ENCODE data around the gene ARHGAP21.
"Not testable (repeated sequence)": the region's sequence is repeated elsewhere in the genome, so short reads cannot be mapped to it uniquely, and the experiment has no call there.

ARHGAP21 gene

GRCh38 chr10:24680647-24681524 is 42.8 kb downstream of the ARHGAP21 start:
- no peak for DNase-seq

- no peak for DNase-seq
These were observed 44.9 kb downstream of the ARHGAP21 start for GRCh38 chr10:24678757-24679156.

- no peak for DNase-seq
These were observed 48.6 kb downstream of the ARHGAP21 start for GRCh38 chr10:24674892-24675632.

GRCh38 chr10:24670964-24671670 is 52.6 kb downstream of the ARHGAP21 start:
- DNase-seq: no peak

GRCh38 chr10:24669285-24669852 is 54.3 kb downstream of the ARHGAP21 start:
- DNase-seq: no peak

DNA sequence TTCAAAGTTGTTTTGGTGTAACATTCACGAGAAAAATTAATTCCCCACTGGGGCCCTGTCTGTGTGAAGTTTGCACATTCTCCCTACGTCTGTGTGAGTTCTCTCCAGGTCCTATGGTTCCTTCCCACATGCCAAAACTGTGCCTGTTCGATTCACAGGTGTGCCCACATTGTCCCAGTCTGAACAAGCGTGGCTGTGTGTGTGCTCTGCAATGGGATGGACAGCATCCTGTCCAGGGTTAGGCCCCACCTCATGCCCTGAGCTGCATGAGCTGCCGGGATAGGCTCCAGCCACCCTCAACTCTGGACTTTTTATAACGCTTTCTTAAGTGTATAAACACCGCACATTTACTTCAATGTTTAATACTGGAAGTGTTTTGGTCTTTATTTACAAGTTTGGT is 55.4 kb downstream of the ARHGAP21 start:
- no peak for DNase-seq

DNA sequence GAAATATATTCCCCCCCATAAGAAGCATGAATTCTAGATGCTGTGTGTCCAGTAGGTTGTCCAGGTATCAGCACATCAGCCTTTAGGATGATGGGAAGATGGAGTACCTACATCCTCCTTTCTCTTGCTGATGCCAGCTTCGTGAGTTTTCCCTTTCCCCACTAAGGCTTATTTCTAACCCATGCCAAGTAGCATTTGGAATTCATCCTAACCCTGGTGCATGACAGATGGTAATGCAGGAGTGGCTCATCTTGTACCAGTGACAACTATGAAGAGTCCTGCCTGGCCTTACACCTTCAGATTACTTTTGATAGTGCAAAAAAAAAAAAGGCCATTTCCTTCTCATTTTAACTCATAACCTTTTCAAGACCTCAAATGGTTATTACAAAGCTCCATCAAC is 58.7 kb downstream of the ARHGAP21 start:
- DNase-seq: no peak

DNA sequence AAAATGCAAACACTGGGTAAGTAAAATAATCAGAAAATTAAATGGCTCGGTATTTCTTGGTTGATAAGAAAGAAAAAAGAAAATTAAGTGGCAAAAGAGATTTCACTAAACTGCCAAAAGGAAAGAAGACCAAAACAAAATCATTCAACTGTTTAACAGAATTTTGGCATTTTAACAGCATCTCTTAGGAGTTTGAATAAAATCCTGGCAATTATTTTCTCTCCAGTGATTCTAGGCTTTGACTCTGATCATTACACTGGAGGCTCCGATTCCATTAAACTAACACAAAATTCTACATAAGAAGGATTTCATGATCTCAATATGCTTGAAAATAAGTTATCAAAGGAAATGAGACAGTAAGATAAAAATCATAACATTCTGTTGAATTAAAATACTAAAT is 62.3 kb downstream of the ARHGAP21 start:
- DNase-seq: no peak

DNA sequence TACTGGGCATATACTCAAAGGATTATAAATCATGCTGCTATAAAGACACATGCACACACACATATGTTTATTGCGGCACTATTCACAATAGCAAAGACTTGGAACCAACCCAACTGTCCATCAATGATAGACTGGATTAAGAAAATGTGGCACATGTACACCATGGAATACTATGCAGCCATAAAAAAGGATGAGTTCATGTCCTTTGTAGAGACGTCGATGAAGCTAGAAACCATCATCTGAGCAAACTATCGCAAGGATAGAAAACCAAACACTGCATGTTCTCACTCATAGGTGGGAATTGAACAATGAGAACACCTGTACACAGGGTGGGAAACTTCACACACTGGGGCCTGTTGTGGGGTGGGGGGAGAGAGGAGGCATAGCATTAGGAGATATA is 65.4 kb downstream of the ARHGAP21 start:
- DNase-seq: not testable (repeated sequence)

DNA sequence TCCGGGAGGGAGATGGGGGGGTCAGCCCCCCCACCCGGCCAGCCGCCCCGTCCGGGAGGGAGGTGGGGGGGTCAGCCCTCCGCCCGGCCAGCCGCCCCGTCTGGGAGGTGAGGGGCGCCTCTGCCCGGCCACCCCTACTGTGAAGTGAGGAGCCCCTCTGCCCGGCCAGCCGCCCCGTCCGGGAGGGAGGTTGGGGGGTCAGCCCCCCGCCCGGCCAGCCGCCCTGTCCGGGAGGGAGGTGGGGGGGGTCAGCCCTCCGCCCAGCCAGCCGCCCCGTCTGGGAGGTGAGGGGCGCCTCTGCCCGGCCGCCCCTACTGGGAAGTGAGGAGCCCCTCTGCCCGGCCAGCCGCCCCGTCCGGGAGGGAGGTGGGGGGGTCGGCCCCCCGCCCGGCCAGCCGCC is 67.4 kb downstream of the ARHGAP21 start:
- DNase-seq: not testable (repeated sequence)

DNA sequence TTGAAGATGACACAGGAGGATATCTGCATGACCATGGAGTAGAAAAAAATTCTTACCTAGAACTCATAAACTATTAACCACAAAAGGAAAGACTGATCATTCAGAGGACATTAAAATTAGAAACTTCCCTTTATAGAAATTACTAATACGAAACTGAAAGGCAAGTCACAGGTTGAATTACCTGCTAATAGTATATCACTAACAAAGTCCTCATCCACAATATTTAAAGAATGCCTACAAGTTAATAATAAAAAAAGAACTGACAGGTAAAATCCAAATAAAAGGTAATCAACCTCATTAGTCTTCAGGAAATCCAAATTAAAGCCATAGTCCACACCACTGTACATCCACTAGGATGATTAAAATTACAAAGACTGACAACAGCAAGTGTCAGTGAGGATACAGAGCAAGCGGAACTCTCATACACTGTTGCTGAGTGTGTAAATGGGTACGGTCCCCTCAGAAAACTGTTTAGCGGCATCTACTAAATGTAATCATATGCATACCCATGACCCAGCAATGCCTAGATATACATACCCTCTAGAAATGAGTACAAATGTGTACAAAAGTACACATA is 71.2 kb downstream of the ARHGAP21 start:
- DNase-seq: no peak

DNA sequence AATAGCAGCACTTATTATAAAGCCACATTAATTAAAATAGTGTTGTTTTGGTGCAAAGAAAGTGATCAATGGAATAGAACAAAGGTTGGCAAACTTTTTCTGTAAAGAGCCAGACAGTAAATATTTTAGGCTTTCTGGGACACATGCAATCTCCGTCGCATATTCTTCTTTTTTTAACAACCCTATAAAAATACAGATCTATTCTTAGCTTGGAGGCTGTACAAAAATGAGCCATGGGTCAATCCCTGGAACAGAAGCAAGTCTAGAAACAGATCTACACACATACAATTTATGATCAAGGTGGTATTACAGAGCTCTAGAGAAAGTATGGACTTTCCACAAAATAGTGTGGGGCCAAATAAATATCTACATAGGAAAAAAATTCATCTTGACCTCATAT is 71.8 kb downstream of the ARHGAP21 start:
- DNase-seq: no peak

DNA sequence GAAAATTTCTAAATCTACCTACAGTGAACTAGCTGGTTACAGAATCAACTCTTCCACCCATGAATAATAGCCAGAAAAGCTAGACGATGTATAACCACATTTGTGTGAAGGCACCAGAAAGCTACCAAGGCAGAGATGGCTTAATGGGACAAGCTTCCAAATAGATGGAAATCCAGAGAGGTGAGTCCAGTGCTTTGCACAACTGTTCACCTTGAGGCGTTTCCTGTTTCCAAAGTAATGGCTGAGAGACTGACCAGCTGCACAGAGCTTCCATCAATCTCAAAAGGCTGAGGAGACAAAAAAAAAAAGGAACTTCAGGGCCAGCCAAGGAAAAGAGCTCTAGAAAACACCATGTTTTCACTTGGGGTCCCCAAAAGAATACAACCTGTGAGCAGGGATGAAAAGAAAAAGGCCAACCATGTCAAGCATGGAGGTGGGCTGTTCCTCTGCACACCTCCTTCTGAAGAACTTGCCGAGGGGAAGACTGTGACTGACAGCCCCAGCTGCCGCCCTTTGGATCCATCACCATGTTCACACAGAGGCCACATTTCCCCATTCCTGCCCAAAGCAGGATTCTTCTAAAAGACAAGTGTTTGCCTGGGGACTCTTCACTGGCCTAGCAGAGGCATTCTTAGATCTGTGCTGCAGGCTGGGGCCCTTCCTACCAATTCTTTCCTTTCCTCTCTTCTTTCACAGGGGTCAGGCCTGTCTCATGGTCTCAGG is 72.9 kb downstream of the ARHGAP21 start:
- no peak for DNase-seq

- DNase-seq: no peak
These were observed 77.9 kb downstream of the ARHGAP21 start for GRCh38 chr10:24645784-24646183.

DNA sequence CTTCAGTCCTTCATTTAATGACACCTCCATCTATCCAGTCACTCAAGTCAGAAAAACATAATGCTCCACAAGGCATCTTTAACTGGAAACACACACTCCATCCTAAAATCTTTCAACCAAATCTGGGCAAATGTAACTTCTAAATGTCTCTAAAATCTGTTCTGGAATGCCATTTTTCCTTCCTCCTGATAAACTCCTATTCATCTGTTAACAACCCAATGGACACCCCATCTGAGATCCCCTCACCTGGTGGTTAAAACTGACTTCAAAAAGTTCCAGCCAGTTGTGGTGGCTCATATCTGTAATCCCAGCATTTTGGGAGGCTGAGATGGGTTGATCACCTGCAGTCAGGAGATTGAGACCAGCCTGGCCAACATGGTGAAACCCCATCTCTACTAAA is 78.7 kb downstream of the ARHGAP21 start:
- DNase-seq: no peak

DNA sequence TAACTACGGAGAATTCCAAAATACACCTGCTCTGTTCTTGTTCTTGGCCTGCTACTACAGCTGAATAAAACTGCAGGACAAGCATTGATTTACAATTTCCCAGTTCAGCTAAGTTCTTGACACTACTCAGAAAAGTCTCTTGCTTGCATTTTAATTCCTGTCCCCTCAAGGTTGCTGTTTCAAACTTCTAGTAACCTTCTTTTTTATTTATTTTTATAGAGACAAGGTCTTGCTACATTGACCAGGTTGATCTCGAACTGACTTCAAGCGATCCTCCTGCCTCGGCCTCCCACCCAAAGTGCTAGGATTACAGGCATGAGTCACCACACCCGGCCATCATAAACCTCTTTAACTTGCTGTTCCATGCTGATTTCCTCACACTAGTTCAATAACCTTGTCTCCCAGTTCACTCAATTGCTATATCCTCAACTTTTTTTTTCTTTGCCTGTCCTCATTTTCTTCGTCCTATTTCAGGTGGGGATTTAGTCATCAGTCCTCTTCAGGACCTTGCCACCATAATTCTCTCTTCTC is 79.9 kb downstream of the ARHGAP21 start:
- no peak for DNase-seq

- peak; percentile 62 for DNase-seq
These were observed 80.6 kb downstream of the ARHGAP21 start for GRCh38 chr10:24642921-24643678.

DNA sequence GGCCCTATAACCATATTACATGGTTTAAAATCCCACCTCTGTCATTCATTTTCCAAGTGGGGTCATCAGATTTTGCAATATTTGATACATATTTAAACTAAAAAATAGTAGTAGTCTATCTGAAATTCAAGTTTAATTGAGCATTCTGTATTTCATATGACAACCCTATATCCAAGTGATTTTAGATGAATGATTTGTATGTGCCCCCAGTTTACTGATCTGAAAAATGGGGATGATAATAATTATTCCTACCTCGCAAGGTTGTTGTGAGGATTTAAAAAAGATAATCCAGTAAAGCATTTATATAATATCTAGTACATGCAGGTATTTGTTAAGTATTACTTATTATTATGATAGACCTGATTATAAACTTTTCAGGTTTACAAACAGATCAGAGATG is 84.6 kb downstream of the ARHGAP21 start:
- no peak for DNase-seq

- DNase-seq: no peak
These were observed 97.9 kb downstream of the ARHGAP21 start for GRCh38 chr10:24625778-24626177.

DNA sequence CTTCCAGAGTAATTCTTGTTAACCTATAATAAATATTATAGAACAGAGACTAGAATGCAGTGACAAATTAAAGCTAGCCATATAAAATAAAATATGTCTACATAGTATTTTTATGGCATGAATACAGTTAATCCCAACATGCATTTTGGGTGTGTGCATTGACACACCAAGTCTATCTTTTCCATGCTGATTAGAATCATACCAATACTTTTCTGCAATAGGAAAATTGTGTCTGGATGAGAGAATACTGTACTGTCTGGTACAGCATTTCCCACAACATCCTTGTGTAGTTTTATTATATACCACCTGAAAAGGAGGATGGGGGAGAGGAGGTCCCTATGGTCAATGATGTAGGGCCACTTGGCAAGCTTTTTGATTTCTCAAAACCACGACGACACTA is 100.3 kb downstream of the ARHGAP21 start:
- no peak for DNase-seq

DNA sequence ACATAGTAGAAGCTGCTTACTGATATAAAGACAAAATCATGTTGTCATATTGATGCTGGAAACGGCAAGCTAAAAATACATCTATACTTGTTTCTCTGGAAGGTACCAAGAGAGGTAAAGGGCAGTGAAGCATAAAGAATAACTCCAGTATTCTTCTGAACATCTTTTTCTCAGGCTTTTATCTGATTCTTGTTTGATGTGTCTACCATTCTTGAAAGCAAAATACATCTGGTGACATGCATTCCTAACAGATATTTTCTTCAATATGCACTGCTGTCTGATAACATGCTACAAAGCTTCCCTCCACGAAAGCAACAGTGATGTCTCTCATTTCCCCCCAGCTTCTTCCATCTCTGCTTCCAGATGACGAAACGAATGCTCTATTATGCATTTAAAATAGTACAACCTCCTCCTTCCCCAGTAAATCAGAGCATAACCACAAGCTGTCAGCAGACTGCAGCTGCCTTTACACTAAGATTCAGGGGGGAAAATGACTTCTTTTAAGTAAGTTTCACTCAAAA is 100.8 kb downstream of the ARHGAP21 start:
- no peak for DNase-seq
